Superior temporal gyrus (tissue), 1 donor: ENCODE results near the gene PHLPP1.
A peak's percentile ranks its signal among the peaks of the same experiment; 100 is the strongest.

Source experiments
- DNase-seq: peaks from one replicate; pipeline ENCODE4 v3.0.0-alpha.2; 2016; ENCODE audit errors: extremely low spot score

PHLPP1 gene

GRCh38 chr18:62810682-62811081 is 95.3 kb downstream of the PHLPP1 start:
- DNase-seq, result no peak

- DNase-seq, result no peak
Measured at GRCh38 chr18:62811674-62812073, 96.3 kb downstream of the PHLPP1 start.

GRCh38 chr18:62812242-62812641 is 96.9 kb downstream of the PHLPP1 start:
- DNase-seq, result no peak

- peak; percentile 37 for DNase-seq
Measured at GRCh38 chr18:62812876-62813275, 97.5 kb downstream of the PHLPP1 start.

- peak; percentile 31 for DNase-seq
Measured at GRCh38 chr18:62814132-62814759, 98.9 kb downstream of the PHLPP1 start.

- DNase-seq, result no peak
Measured at GRCh38 chr18:62825382-62825781, 110.0 kb downstream of the PHLPP1 start.

GRCh38 chr18:62827397-62827796 is 112.1 kb downstream of the PHLPP1 start:
- DNase-seq, result no peak

- DNase-seq, result no peak
Measured at GRCh38 chr18:62828091-62828640, 112.8 kb downstream of the PHLPP1 start.

GRCh38 chr18:62828852-62829251 is 113.5 kb downstream of the PHLPP1 start:
- no peak for DNase-seq

GRCh38 chr18:62829936-62830335 is 114.6 kb downstream of the PHLPP1 start:
- DNase-seq, result no peak

- no peak for DNase-seq
Measured at GRCh38 chr18:62832282-62832681, 116.9 kb downstream of the PHLPP1 start.

- no peak for DNase-seq
Measured at GRCh38 chr18:62833494-62833893, 118.2 kb downstream of the PHLPP1 start.

- no peak for DNase-seq
Measured at GRCh38 chr18:62834715-62835114, 119.4 kb downstream of the PHLPP1 start.

- DNase-seq, result no peak
Measured at GRCh38 chr18:62837011-62837410, 121.7 kb downstream of the PHLPP1 start.

GRCh38 chr18:62838475-62839098 is 123.2 kb downstream of the PHLPP1 start:
- DNase-seq, result no peak

- no peak for DNase-seq
Measured at GRCh38 chr18:62839874-62840713, 124.8 kb downstream of the PHLPP1 start.

- DNase-seq, result no peak
Measured at GRCh38 chr18:62841405-62841804, 126.1 kb downstream of the PHLPP1 start.

GRCh38 chr18:62842898-62843297 is 127.6 kb downstream of the PHLPP1 start:
- DNase-seq, result no peak

GRCh38 chr18:62844850-62845643 is 129.7 kb downstream of the PHLPP1 start:
- DNase-seq, result no peak

GRCh38 chr18:62846313-62846712 is 131.0 kb downstream of the PHLPP1 start:
- no peak for DNase-seq

- DNase-seq, result no peak
Measured at GRCh38 chr18:62847081-62847480, 131.7 kb downstream of the PHLPP1 start.

- DNase-seq, result no peak
Measured at GRCh38 chr18:62848946-62849345, 133.6 kb downstream of the PHLPP1 start.
